ENCODE measurements around the gene BUB1. TPM values are rescaled to one million over a fixed set of nuclear protein-coding genes. Genes with fewer than 3 reads are reported as not detected.

The BUB1 gene
- total RNA-seq, result 56.1 and 61.9 TPM in 2 replicates

- Mint-ChIP-seq H3K36me3 (ENCODE audit: low read depth) (peaks cover 12% of the 10 kb centered on the region), H3K27ac (peak within 1 kb of the TSS; percentile 88), H3K9me3 (no peaks in the 10 kb centered on the region), H3K4me3 (peak within 1 kb of the TSS; percentile 84), H3K4me1 (ENCODE audit: low read depth) (peaks cover 57% of the 10 kb centered on the region), H3K27me3 (ENCODE audit: insufficient read depth) (peaks cover 5% of the 10 kb centered on the region)
- intact Hi-C loops (cut with micrococcal nuclease), result loop anchor here (1.0 to 10.0 kb wide), 5 partner anchors 71 to 1377 kb away; partner anchors contain the start of gene TMEM87B
- peak; percentile 96 for DNase-seq (ENCODE audit: low spot score)
Observed at GRCh38 chr2:110677530-110678456, at the start of gene BUB1. Gene BUB1, minus strand, starts transcription at chr2:110678063. Its CDS starts 68 bp downstream, at chr2:110677995.

- H3K36me3 Mint-ChIP-seq (ENCODE audit: low read depth), result peaks cover under 1% of the 10 kb centered on the region
- intact Hi-C loops (cut with micrococcal nuclease), result no loop called here
- no peak overlapping the region for H3K4me3 Mint-ChIP-seq
- peaks cover 6% of the 10 kb centered on the region for H3K4me1 Mint-ChIP-seq (ENCODE audit: low read depth)
- no peak overlapping the region for H3K27ac Mint-ChIP-seq
- no peak for DNase-seq (ENCODE audit: low spot score)
- peaks cover 50% of the 10 kb centered on the region for H3K27me3 Mint-ChIP-seq (ENCODE audit: insufficient read depth)
- no peaks in the 10 kb centered on the region for H3K9me3 Mint-ChIP-seq
Observed at GRCh38 chr2:110726285-110726684, 48.4 kb upstream of the BUB1 start.

- H3K36me3 Mint-ChIP-seq (ENCODE audit: low read depth), result no peaks in the 10 kb centered on the region
- no peak overlapping the region for H3K4me3 Mint-ChIP-seq
- no peak overlapping the region for H3K27ac Mint-ChIP-seq
- H3K4me1 Mint-ChIP-seq (ENCODE audit: low read depth), result peaks cover 5% of the 10 kb centered on the region
- H3K9me3 Mint-ChIP-seq, result no peaks in the 10 kb centered on the region
- H3K27me3 Mint-ChIP-seq (ENCODE audit: insufficient read depth), result peaks cover 48% of the 10 kb centered on the region
- intact Hi-C loops (cut with micrococcal nuclease), result no loop called here
- DNase-seq (ENCODE audit: low spot score), result no peak
Observed at GRCh38 chr2:110725859-110726258, 48.0 kb upstream of the BUB1 start.

DNA sequence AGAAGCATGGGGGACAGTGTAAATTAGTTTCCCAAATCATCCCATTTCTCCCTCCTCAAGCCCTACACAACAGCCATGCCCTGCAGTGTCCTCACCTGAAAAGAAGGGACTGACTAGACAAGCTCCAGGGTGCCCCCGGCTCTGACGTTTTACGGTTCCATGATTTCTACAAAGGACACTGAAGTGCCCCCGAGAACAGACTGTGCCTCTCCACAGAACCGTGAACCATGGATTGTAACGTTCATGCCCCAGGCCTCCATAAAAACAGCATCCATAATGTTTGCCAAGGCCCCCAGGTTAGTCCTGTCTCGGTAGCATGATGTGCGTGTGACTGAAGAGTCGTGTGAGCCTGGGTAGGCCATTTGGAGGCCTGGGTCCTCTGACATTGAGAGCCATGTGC, 47.5 kb upstream of the BUB1 start:
- Mint-ChIP-seq H3K27ac (no peak overlapping the region), H3K27me3 (ENCODE audit: insufficient read depth) (peaks cover 45% of the 10 kb centered on the region), H3K4me1 (ENCODE audit: low read depth) (peaks cover 5% of the 10 kb centered on the region), H3K9me3 (no peaks in the 10 kb centered on the region), H3K36me3 (ENCODE audit: low read depth) (no peaks in the 10 kb centered on the region), H3K4me3 (no peak overlapping the region)
- no peak for DNase-seq (ENCODE audit: low spot score)
- intact Hi-C loops (cut with micrococcal nuclease), result no loop called here

GRCh38 chr2:110724820-110725219, 47.0 kb upstream of the BUB1 start:
- Mint-ChIP-seq H3K4me1 (ENCODE audit: low read depth) (peaks cover 5% of the 10 kb centered on the region), H3K27ac (no peak overlapping the region), H3K9me3 (no peaks in the 10 kb centered on the region), H3K36me3 (ENCODE audit: low read depth) (no peaks in the 10 kb centered on the region), H3K4me3 (no peak overlapping the region), H3K27me3 (ENCODE audit: insufficient read depth) (peaks cover 43% of the 10 kb centered on the region)
- intact Hi-C loops (cut with micrococcal nuclease), result no loop called here
- DNase-seq (ENCODE audit: low spot score), result no peak

- intact Hi-C loops (cut with micrococcal nuclease), result no loop called here
- no peak for DNase-seq (ENCODE audit: low spot score)
- Mint-ChIP-seq H3K27ac (no peak overlapping the region), H3K4me3 (no peak overlapping the region), H3K36me3 (ENCODE audit: low read depth) (peaks cover 1% of the 10 kb centered on the region), H3K9me3 (no peaks in the 10 kb centered on the region), H3K27me3 (ENCODE audit: insufficient read depth) (peaks cover 48% of the 10 kb centered on the region), H3K4me1 (ENCODE audit: low read depth) (peaks cover 5% of the 10 kb centered on the region)
Observed at GRCh38 chr2:110720547-110720946, 42.7 kb upstream of the BUB1 start.

DNA sequence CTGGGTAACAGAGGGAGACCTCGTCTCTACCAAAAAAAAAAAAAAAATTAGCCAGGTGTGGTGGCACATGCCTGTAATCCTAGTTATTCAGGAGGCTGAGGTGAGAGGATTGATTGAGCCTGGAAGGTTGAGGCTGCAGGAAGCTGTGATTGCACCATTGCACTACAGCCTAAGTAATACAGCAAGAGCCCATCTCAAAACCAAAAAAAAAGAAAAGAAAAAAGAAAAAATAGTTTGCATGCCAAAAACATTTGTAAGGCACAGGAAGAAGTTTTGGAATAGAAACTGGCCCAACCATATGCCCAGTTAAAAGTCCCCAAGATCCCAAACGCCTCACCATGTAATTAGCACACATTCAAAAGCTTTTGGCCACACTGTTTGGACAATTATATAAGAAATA, 41.1 kb upstream of the BUB1 start:
- H3K4me3 Mint-ChIP-seq, result no peak overlapping the region
- no peaks in the 10 kb centered on the region for H3K9me3 Mint-ChIP-seq
- H3K27ac Mint-ChIP-seq, result no peak overlapping the region
- no peak for DNase-seq (ENCODE audit: low spot score)
- peaks cover 56% of the 10 kb centered on the region for H3K27me3 Mint-ChIP-seq (ENCODE audit: insufficient read depth)
- H3K36me3 Mint-ChIP-seq (ENCODE audit: low read depth), result peaks cover 1% of the 10 kb centered on the region
- peaks cover 5% of the 10 kb centered on the region for H3K4me1 Mint-ChIP-seq (ENCODE audit: low read depth)
- intact Hi-C loops (cut with micrococcal nuclease), result no loop called here

- intact Hi-C loops (cut with micrococcal nuclease), result no loop called here
- Mint-ChIP-seq H3K36me3 (ENCODE audit: low read depth) (peaks cover 1% of the 10 kb centered on the region), H3K4me3 (no peak overlapping the region), H3K27ac (no peak overlapping the region), H3K9me3 (no peaks in the 10 kb centered on the region), H3K4me1 (ENCODE audit: low read depth) (peaks cover 8% of the 10 kb centered on the region), H3K27me3 (ENCODE audit: insufficient read depth) (peaks cover 58% of the 10 kb centered on the region)
- no peak for DNase-seq (ENCODE audit: low spot score)
Observed at GRCh38 chr2:110718382-110718781, 40.5 kb upstream of the BUB1 start.

GRCh38 chr2:110717734-110718133, 39.9 kb upstream of the BUB1 start:
- H3K27ac Mint-ChIP-seq, result no peak overlapping the region
- peaks cover 59% of the 10 kb centered on the region for H3K27me3 Mint-ChIP-seq (ENCODE audit: insufficient read depth)
- no peak overlapping the region for H3K4me3 Mint-ChIP-seq
- H3K36me3 Mint-ChIP-seq (ENCODE audit: low read depth), result peaks cover 1% of the 10 kb centered on the region
- no peak for DNase-seq (ENCODE audit: low spot score)
- intact Hi-C loops (cut with micrococcal nuclease), result no loop called here
- no peaks in the 10 kb centered on the region for H3K9me3 Mint-ChIP-seq
- H3K4me1 Mint-ChIP-seq (ENCODE audit: low read depth), result peaks cover 10% of the 10 kb centered on the region

DNA sequence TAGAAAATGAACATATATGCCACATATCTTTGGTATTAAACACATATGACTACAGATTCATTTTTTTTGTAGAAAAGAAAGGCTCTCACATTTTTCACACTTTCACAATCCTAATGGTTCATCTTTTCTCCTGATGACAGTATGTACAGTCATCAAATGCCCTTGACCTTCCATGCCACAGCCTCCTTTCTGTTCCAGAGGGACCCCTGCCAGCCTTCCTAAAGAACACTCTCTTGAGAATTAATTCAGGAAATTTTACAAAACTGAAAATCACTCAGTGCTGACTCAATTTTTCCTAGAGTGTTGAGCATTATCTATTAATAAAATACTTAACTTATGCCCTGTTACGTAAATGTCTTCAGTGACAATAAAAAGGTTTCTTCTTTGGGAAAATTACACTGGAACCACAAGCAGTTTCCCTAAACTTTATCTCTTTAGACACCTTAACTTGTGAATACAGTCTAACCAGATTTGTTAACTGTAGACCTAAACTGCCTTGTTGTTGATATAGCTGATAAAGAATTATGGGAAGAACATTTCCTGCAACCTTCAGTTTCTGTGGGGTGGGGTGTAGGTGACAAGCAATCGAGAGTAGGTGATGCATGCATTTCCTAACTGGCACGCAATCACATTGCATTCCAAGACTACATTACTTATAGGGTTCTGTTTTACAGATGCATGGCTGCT, 39.2 kb upstream of the BUB1 start:
- peaks cover 62% of the 10 kb centered on the region for H3K27me3 Mint-ChIP-seq (ENCODE audit: insufficient read depth)
- no peak overlapping the region for H3K27ac Mint-ChIP-seq
- no peak for DNase-seq (ENCODE audit: low spot score)
- H3K9me3 Mint-ChIP-seq, result no peaks in the 10 kb centered on the region
- H3K36me3 Mint-ChIP-seq (ENCODE audit: low read depth), result peaks cover 1% of the 10 kb centered on the region
- H3K4me3 Mint-ChIP-seq, result no peak overlapping the region
- peaks cover 10% of the 10 kb centered on the region for H3K4me1 Mint-ChIP-seq (ENCODE audit: low read depth)
- intact Hi-C loops (cut with micrococcal nuclease), result no loop called here

DNA sequence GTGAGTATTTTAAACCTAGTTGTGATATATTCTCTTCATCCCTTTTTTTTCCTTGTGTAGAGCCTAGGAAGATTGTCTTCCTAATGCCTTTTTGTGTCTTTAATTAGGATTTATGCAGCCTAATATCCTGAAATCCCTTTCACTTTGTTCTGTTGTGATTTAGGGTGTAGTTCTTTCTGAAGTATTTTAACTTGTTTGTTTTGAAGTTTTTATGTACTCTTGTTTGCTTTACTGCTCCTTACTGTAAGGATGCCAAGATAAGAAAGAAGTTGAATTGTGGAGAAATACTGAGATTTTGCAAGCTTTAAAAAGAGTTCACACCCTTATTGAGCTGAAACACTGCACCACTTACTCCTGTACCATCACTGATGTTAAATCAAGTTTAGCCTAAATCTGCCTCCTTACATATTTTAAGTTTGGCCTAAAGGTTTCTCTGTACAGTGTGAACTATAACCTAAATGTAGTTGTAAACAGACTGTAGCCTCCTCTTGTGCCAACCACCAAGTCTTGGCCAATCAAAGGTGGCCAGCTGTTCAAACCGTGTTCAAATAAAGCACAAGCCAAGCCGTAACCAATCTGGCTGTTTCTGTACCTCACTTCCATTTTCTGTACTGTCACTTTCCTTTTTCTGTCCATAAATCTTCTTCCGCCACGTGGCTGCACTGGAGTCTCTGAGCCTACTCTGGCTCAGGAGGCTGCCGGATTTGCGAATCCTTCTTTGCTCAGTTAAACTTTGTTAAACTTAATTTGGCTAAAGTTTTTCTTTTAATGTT, 36.8 kb upstream of the BUB1 start:
- peaks cover 66% of the 10 kb centered on the region for H3K27me3 Mint-ChIP-seq (ENCODE audit: insufficient read depth)
- no peaks in the 10 kb centered on the region for H3K9me3 Mint-ChIP-seq
- no peak overlapping the region for H3K4me3 Mint-ChIP-seq
- H3K27ac Mint-ChIP-seq, result no peak overlapping the region
- intact Hi-C loops (cut with micrococcal nuclease), result no loop called here
- H3K4me1 Mint-ChIP-seq (ENCODE audit: low read depth), result peaks cover 10% of the 10 kb centered on the region
- DNase-seq (ENCODE audit: low spot score), result no peak
- peaks cover 1% of the 10 kb centered on the region for H3K36me3 Mint-ChIP-seq (ENCODE audit: low read depth)

DNA sequence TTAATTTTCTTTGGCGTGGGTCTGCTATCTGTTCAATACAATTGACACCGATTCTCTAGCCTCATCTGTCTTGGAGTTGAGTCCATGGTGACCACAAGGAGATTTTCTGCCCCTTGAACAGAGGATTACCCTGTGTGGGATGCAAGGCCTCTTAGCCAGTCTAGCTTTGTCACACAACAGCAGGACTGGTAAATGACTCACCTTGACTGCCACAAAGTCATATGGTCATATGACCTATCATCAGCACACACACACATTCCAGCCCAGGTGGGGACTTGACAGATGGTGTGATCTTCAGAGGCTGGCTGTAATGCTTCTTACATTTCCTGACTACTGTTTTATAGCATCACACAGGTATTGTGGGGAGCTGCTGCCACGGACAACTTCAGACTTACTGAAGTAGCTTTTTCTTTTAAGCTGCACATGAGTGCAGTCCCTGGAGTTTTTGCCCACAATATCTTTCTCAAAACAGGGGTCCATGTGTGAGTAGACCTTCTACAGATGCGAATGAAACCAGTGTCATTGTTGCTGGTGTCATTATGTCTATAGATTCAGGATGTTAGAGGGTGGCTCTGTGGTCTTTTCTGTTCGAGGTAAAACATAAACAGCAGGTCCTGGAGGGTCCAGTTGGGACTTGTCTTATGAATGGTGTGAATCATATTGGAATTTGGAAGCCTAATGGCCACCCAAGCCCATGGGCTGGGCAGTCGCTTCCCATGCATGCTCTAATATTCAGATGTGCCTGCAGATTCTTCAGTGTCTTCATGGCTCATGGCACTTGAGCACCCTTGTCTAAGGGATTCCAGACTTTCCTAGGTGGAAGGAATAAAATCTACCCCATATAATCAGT, 35.9 kb upstream of the BUB1 start:
- Mint-ChIP-seq H3K36me3 (ENCODE audit: low read depth) (peaks cover 1% of the 10 kb centered on the region), H3K27ac (no peak overlapping the region), H3K4me3 (no peak overlapping the region), H3K27me3 (ENCODE audit: insufficient read depth) (peaks cover 71% of the 10 kb centered on the region), H3K4me1 (ENCODE audit: low read depth) (peaks cover 10% of the 10 kb centered on the region), H3K9me3 (no peaks in the 10 kb centered on the region)
- intact Hi-C loops (cut with micrococcal nuclease), result no loop called here
- no peak for DNase-seq (ENCODE audit: low spot score)
